ENCODE measurements around the gene DNAAF1. TPM values are rescaled to one million over a fixed set of nuclear protein-coding genes. Genes with fewer than 3 reads are reported as not detected.

The DNAAF1 gene
- total and polyA plus RNA-seq, 2 donors (not counting 3 experiments of a cell fraction or from before 2014, with no cell fraction given), result 0.01 TPM; not detected in 1

GRCh38 chr16:84115919-84116719 lies 29.0 kb upstream of the DNAAF1 start:
- Histone ChIP-seq H3K9ac (replicated peaks; ENCODE audit: extremely low read depth, insufficient read depth, low read length) (peak overlapping the region; percentile 95), H3K27me3 (ENCODE audit: control insufficient read depth in 2 of 2, insufficient read depth in 2 of 2, low read length in 2 of 2) (no peaks in the 10 kb centered on the region), H3K4me3 (replicated peaks in 1 of 3; ENCODE audit: insufficient read depth in 1 of 3, low read depth in 1 of 3, low read length in 3 of 3) (peak overlapping the region; percentile 70 to 96 (median 88)), H3K9me3 (replicated peaks; ENCODE audit: control insufficient read depth, insufficient read depth, low read length) (no peaks in the 10 kb centered on the region), H3K79me2 (ENCODE audit: control insufficient read depth, insufficient read depth, low read length) (peaks cover 41% of the 10 kb centered on the region), H3K9me1 (replicated peaks; ENCODE audit: control insufficient read depth, extremely low read depth, insufficient read depth, low read length) (no peaks in the 10 kb centered on the region), H4K20me1 (replicated peaks; ENCODE audit: control insufficient read depth, extremely low read depth, insufficient read depth, low read length) (no peaks in the 10 kb centered on the region), H3K36me3 (ENCODE audit: control insufficient read depth in 2 of 2, extremely low read depth in 1 of 2, insufficient read depth in 2 of 2, low read length in 2 of 2) (no peaks in the 10 kb centered on the region), H2AFZ (ENCODE audit: low read depth, low read length) (peak overlapping the region; percentile 68), H3K27ac (ENCODE audit: insufficient read depth, low read depth, low read length) (peak overlapping the region; percentile 69), H3K4me2 (ENCODE audit: insufficient read depth, low read length) (peak overlapping the region; percentile 89), H3K4me1 (ENCODE audit: control insufficient read depth, extremely low read depth, insufficient read depth, low read length) (peaks cover 10% of the 10 kb centered on the region)
- DNase-seq (ENCODE audit: low read depth, low spot score) (peak; percentile 52), FAIRE-seq (peak; percentile 63)
- intact Hi-C loops (cut with micrococcal nuclease), result loop anchor here (1.0 to 2.0 kb wide), 2 partner anchors 29 to 71 kb away; partner anchors contain the start of genes DNAAF1, HSDL1 and TAF1C
- dilution Hi-C loops (cut with MboI; ENCODE audit: extremely low pct_ligation_motif_present, low sequenced_read_pairs), result no loop called here
- BruUV-seq (replicated peaks), result TSS peak; percentile 47
- TF ChIP-seq POLR2A (IDR thresholded peaks at IDR 0.05; ENCODE audit: low read depth, low read length) (no peak), MAX (IDR thresholded peaks at IDR 0.05; ENCODE audit: insufficient read depth, insufficient read length) (no peak), CTCF (IDR thresholded peaks at IDR 0.05; ENCODE audit: extremely low read depth in 1 of 2, insufficient read depth in 1 of 2, low read depth in 1 of 2, low read length in 2 of 2) (peak; percentile 9 to 11), GATA2 (IDR thresholded peaks at IDR 0.05; ENCODE audit: insufficient read depth, insufficient read length, low read depth, low read length) (no peak)
- ChIA-PET CTCF (interaction anchor here (0.8 to 2.8 kb wide), 14 partner anchors 9 to 162 kb away, joined by 3 to 29 read pairs (median 3); partner anchors contain the start of genes DNAAF1, HSDL1 and TAF1C), POLR2A (interaction anchor here (0.6 to 1.5 kb wide), 5 partner anchors 29 to 71 kb away, joined by 3 to 5 read pairs (median 4); partner anchors contain the start of genes DNAAF1, HSDL1 and TAF1C)
